AG09309 (cell line): Measurements from ENCODE around the gene C3orf70.

Source experiments
- DNase-seq: peaks from one replicate; pipeline ENCODE4 v3.0.0-alpha.2; 2010; ENCODE audit warnings: low read depth
- H3K4me3 ChIP-seq: 2 replicates; pipeline ENCODE4 v1.5.1; 2011; ENCODE audit warnings: mild to moderate bottlenecking, low read depth, low read length, moderate library complexity; ENCODE audit not compliant: control insufficient read depth
- CTCF ChIP-seq: IDR thresholded peaks from 2 replicates; pipeline ENCODE4 v1.5.1; 2011; ENCODE audit warnings: mild to moderate bottlenecking, low read depth, low read length, inconsistent platforms; ENCODE audit not compliant: insufficient read depth, control insufficient read depth; ENCODE audit errors: missing control alignments

The C3orf70 gene

GRCh38 chr3:185082829-185083228, 70.0 kb downstream of the C3orf70 start:
- H3K4me3 ChIP-seq: no peak overlapping the region
- no peak for DNase-seq
- no peak for TF ChIP-seq CTCF

GRCh38 chr3:185082149-185082548, 70.7 kb downstream of the C3orf70 start:
- no peak overlapping the region for H3K4me3 ChIP-seq
- no peak for TF ChIP-seq CTCF
- no peak for DNase-seq

- TF ChIP-seq CTCF: no peak
- DNase-seq: no peak
- H3K4me3 ChIP-seq: no peak overlapping the region
These were observed 71.3 kb downstream of the C3orf70 start for GRCh38 chr3:185081521-185081920.

GRCh38 chr3:185079625-185080024, 73.2 kb downstream of the C3orf70 start:
- DNase-seq: no peak
- TF ChIP-seq CTCF: no peak
- no peak overlapping the region for H3K4me3 ChIP-seq

- no peak for DNase-seq
- H3K4me3 ChIP-seq: no peak overlapping the region
- TF ChIP-seq CTCF: no peak
These were observed 76.6 kb downstream of the C3orf70 start for GRCh38 chr3:185076219-185076618.

- no peak for DNase-seq
- no peak overlapping the region for H3K4me3 ChIP-seq
- no peak for TF ChIP-seq CTCF
These were observed 77.3 kb downstream of the C3orf70 start for GRCh38 chr3:185075547-185075946.

GRCh38 chr3:185071287-185071800, 81.5 kb downstream of the C3orf70 start:
- TF ChIP-seq CTCF: no peak
- H3K4me3 ChIP-seq: no peak overlapping the region
- no peak for DNase-seq
